IPS-11a (cell line): ENCODE data around the gene CDCP1.
A peak's percentile ranks its signal among the peaks of the same experiment; 100 is the strongest.
"Not testable (repeated sequence)": the region's sequence is repeated elsewhere in the genome, so short reads cannot be mapped to it uniquely, and the experiment has no call there.

ENCODE experiments used
- H3K4me3 ChIP-seq: one replicate; pipeline ENCODE4 v1.5.1; 2013; ENCODE audit warnings: low read depth, low read length, control low read depth

Gene CDCP1

GRCh38 chr3:45173776-45174175, 27.6 kb upstream of the CDCP1 start:
- no peak overlapping the region for H3K4me3 ChIP-seq

- H3K4me3 ChIP-seq: no peak overlapping the region
Observed at GRCh38 chr3:45171283-45171682, 25.1 kb upstream of the CDCP1 start.

GRCh38 chr3:45170096-45170495, 23.9 kb upstream of the CDCP1 start:
- H3K4me3 ChIP-seq: no peak overlapping the region

- no peak overlapping the region for H3K4me3 ChIP-seq
Observed at GRCh38 chr3:45169125-45169904, 23.1 kb upstream of the CDCP1 start.

GRCh38 chr3:45168451-45168850, 22.3 kb upstream of the CDCP1 start:
- H3K4me3 ChIP-seq: no peak overlapping the region

- no peak overlapping the region for H3K4me3 ChIP-seq
Observed at GRCh38 chr3:45167011-45167911, 21.1 kb upstream of the CDCP1 start.

- no peak overlapping the region for H3K4me3 ChIP-seq
Observed at GRCh38 chr3:45166321-45166879, 20.2 kb upstream of the CDCP1 start.

GRCh38 chr3:45165497-45166283, 19.5 kb upstream of the CDCP1 start:
- no peak overlapping the region for H3K4me3 ChIP-seq

GRCh38 chr3:45164056-45164455, 17.9 kb upstream of the CDCP1 start:
- no peak overlapping the region for H3K4me3 ChIP-seq

GRCh38 chr3:45163481-45163880, 17.3 kb upstream of the CDCP1 start:
- H3K4me3 ChIP-seq: no peak overlapping the region

GRCh38 chr3:45154641-45155147, 8.5 kb upstream of the CDCP1 start:
- no peak overlapping the region for H3K4me3 ChIP-seq

GRCh38 chr3:45153658-45154437, 7.7 kb upstream of the CDCP1 start:
- no peak overlapping the region for H3K4me3 ChIP-seq

- H3K4me3 ChIP-seq: no peak overlapping the region
Observed at GRCh38 chr3:45152307-45152706, 6.1 kb upstream of the CDCP1 start.

- no peak overlapping the region for H3K4me3 ChIP-seq
Observed at GRCh38 chr3:45151100-45151499, 4.9 kb upstream of the CDCP1 start.

GRCh38 chr3:45148921-45149320, 2.7 kb upstream of the CDCP1 start:
- H3K4me3 ChIP-seq: no peak overlapping the region

GRCh38 chr3:45145223-45145622, 955 bp downstream of the CDCP1 start:
- H3K4me3 ChIP-seq: peak overlapping the region; percentile 81

- H3K4me3 ChIP-seq: no peak overlapping the region
Observed at GRCh38 chr3:45143673-45144671, 2.2 kb downstream of the CDCP1 start.

GRCh38 chr3:45140770-45141155, 5.4 kb downstream of the CDCP1 start:
- not testable (repeated sequence) for H3K4me3 ChIP-seq
